HepG2 (cell line): ENCODE measurements around the gene CAMSAP2. TPM values are rescaled to one million over a fixed set of nuclear protein-coding genes. Genes with fewer than 3 reads are reported as not detected.

Experiments
- ATAC-seq: fragments of 200-7000 bp; cut with Tn5 transposase; 3 replicates; pipeline ENCODE4 v1.9.1; 2020; ENCODE audit warnings: mild to moderate bottlenecking, moderate library complexity
- BruUV-seq: library from RNA; stranded (reverse); fragments of 400-500 nt; replicated peaks from 2 replicates; lab custom pipeline; 2021; lab: Mats Ljungman, UMichigan
- CTCF ChIA-PET: fragments of 300-600 bp; formaldehyde crosslinking; extraction: SDS; loops from one replicate; lab custom pipeline; 2021; ENCODE audit warnings: low total read pairs, inconsistent platforms, low intra/inter-chr PET ratio; lab: Yijun Ruan, JAX
- POLR2A ChIA-PET: fragments of 350-600 bp; sonication (Branson Sonifier 250); formaldehyde crosslinking; loops from one replicate; lab custom pipeline; 2020; ENCODE audit warnings: antibody characterized with exemption, inconsistent platforms; lab: Yijun Ruan, JAX
- DNase-seq: peaks from one replicate; pipeline ENCODE4 v3.0.0-alpha.2; 2015; ENCODE audit warnings: low spot score
- FAIRE-seq: peaks from 3 replicates; lab custom pipeline; 2011; peaks lifted over from hg19 to GRCh38; lab: Jason Lieb, UNC
- H2AFZ ChIP-seq: one replicate; pipeline ENCODE4 v1.6.1; 2011; ENCODE audit warnings: low read length, inconsistent platforms
- H3K27ac ChIP-seq: fragments of 300-600 bp; 3 replicates; pipeline ENCODE4 v1.8.0; 2011; ENCODE audit warnings: mixed run types, mild to moderate bottlenecking, mixed read lengths, low read length, inconsistent platforms; ENCODE audit not compliant: insufficient read depth; ENCODE audit errors: extremely low read length
- H3K27me3 ChIP-seq, 2 experiments: fragments of 200-600 bp in 1 of 2; 2 replicates in 1 of 2; 3 replicates in 1 of 2; pipeline versions ENCODE4 v1.6.0 to v1.8.0; 2011; ENCODE audit warnings: low read length in 2 of 2, mild to moderate bottlenecking in 2 of 2, moderate library complexity in 2 of 2, inconsistent platforms in 1 of 2; ENCODE audit not compliant: insufficient read depth in 2 of 2, control insufficient read depth in 1 of 2
- H3K36me3 ChIP-seq, 2 experiments: fragments of 200-600 bp in 1 of 2; replicated peaks in 1 of 2; 2 replicates in 1 of 2; 3 replicates in 1 of 2; pipeline versions ENCODE4 v1.5.1 to v1.8.0; 2011; ENCODE audit warnings: low read length in 2 of 2, inconsistent platforms in 1 of 2; ENCODE audit not compliant: insufficient read depth in 2 of 2, control insufficient read depth in 1 of 2
- H3K4me1 ChIP-seq: 2 replicates; pipeline ENCODE4 v1.5.1; 2012; ENCODE audit warnings: low read length, inconsistent platforms; ENCODE audit not compliant: insufficient read depth
- H3K4me2 ChIP-seq: 2 replicates; pipeline ENCODE4 v1.6.0; 2011; ENCODE audit warnings: low read depth, low read length, inconsistent platforms
- H3K4me3 ChIP-seq, 3 experiments: fragments of 200-600 bp in 1 of 3; sonication (generic), shearing (Covaris generic) in 1 of 3; replicated peaks in 1 of 3; 2 replicates each; pipeline ENCODE4 v1.5.1; 2011 to 2016; ENCODE audit warnings: low read length in 3 of 3, inconsistent platforms in 2 of 3, low read depth in 2 of 3, mild to moderate bottlenecking in 2 of 3, control low read depth in 1 of 3, mixed read lengths in 1 of 3; ENCODE audit not compliant: insufficient read depth in 1 of 3
- H3K79me2 ChIP-seq: one replicate; pipeline ENCODE4 v1.6.1; 2011; ENCODE audit warnings: low read length, inconsistent platforms; ENCODE audit not compliant: insufficient read depth
- H3K9ac ChIP-seq: 2 replicates; pipeline ENCODE4 v1.6.0; 2011; ENCODE audit warnings: mild to moderate bottlenecking, low read depth, low read length, inconsistent platforms; ENCODE audit not compliant: insufficient read depth
- H3K9me3 ChIP-seq: 2 replicates; pipeline ENCODE4 v1.5.1; 2012; ENCODE audit warnings: mild to moderate bottlenecking, low read length
- H4K20me1 ChIP-seq: 2 replicates; pipeline ENCODE4 v1.6.0; 2011; ENCODE audit warnings: inconsistent platforms, mild to moderate bottlenecking, low read length, moderate library complexity; ENCODE audit not compliant: insufficient read depth
- EEA1 ChIP-seq: sonication (generic); formaldehyde crosslinking; IDR thresholded peaks from 2 replicates; pipeline ENCODE4 v1.5.1; 2020; ENCODE audit warnings: mild to moderate bottlenecking, missing genetic modification reagents, borderline replicate concordance
- ZNF232 ChIP-seq: sonication (generic); formaldehyde crosslinking; IDR thresholded peaks from 2 replicates; pipeline ENCODE4 v1.4.0; 2020; ENCODE audit warnings: missing genetic modification reagents, borderline replicate concordance
- WGBS: methylation state at CpG from one replicate; pipeline ENCODE4 v1.1.6; 2017; ENCODE audit warnings: low lambda C conversion rate; 5-methylcytosine and 5-hydroxymethylcytosine counted together
- in situ Hi-C: cut with HindIII; loops from 2 replicates; pipeline ENCODE4 v1.10.0; 2017; ENCODE audit warnings: low pct_unique_long_range_greater_than_20kb; ENCODE audit not compliant: extremely low pct_ligation_motif_present
- intact Hi-C: fragments of 100-400 bp; cut with micrococcal nuclease; formaldehyde crosslinking; loops from one replicate; pipeline ENCODE4 v1.10.0; 2022; ENCODE audit not compliant: unreplicated experiment
- polyA plus RNA-seq, 8 experiments: library from polyadenylated mRNA; depleted of rRNA in 3 of 8; stranded (reverse) in 7 of 8; unstranded in 1 of 8; fragments of >200 nt; fragmentation: Illumina TruSeq in 4 of 8; extraction: Trizol in 4 of 8; gene quantifications; 2 replicates each; pipeline versions ENCODE4 v1.2.1 to v1.2.3, GENCODE V29; 2011 to 2016; ENCODE audit warnings: low read depth in 4 of 8, missing spikeins in 1 of 8, mixed read lengths in 1 of 8; ENCODE audit not compliant: insufficient read depth in 1 of 8
- total RNA-seq, 5 experiments: library from RNA; depleted of rRNA; stranded (reverse); fragments of >200 nt; fragmentation: Illumina TruSeq; extraction: Trizol; gene quantifications; 2 replicates each; pipeline ENCODE4 v1.2.3, GENCODE V29; 2016; ENCODE audit warnings: low read depth in 1 of 5
- TF ChIP-seq, protein P1 (sequence below): sonication (generic); formaldehyde crosslinking; IDR thresholded peaks from 2 replicates; pipeline ENCODE4 v1.5.0; 2020; ENCODE audit warnings: mild to moderate bottlenecking, missing genetic modification reagents
- TF ChIP-seq, protein P2 (sequence below): sonication (generic); formaldehyde crosslinking; IDR thresholded peaks from 2 replicates; pipeline ENCODE4 v1.4.0; 2020; ENCODE audit warnings: missing genetic modification reagents

CAMSAP2 gene
- total and polyA plus RNA-seq, 2 of the 13 experiments (the other 11 are each of a cell fraction or from before 2014, with no cell fraction given), result 3.4 to 8.2 TPM

DNA sequence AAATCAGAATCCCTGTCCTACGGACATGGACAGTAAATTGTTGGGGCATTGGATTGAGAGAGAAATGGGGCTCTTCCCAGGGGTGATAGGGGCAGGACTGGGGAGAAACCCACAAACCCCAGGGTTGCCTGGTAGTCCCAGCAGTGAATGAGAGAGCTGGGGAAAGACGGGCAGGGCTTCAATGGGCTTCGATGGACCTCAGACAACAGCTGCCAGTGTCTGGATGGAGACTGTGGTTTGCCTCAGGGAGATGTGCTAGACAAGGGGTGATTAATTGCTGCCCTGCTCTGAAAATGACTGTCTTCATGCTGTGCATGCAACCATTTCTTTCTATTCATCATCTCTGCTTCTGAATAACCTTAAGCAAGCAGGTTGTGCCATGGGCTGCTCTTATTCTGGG is 141.5 kb downstream of the CAMSAP2 start:
- TF ChIP-seq ZNF232 (CRISPR knock-in tag), result no peak
- TF ChIP-seq EEA1 (CRISPR knock-in tag), result no peak
- TF ChIP-seq, protein P1, sequence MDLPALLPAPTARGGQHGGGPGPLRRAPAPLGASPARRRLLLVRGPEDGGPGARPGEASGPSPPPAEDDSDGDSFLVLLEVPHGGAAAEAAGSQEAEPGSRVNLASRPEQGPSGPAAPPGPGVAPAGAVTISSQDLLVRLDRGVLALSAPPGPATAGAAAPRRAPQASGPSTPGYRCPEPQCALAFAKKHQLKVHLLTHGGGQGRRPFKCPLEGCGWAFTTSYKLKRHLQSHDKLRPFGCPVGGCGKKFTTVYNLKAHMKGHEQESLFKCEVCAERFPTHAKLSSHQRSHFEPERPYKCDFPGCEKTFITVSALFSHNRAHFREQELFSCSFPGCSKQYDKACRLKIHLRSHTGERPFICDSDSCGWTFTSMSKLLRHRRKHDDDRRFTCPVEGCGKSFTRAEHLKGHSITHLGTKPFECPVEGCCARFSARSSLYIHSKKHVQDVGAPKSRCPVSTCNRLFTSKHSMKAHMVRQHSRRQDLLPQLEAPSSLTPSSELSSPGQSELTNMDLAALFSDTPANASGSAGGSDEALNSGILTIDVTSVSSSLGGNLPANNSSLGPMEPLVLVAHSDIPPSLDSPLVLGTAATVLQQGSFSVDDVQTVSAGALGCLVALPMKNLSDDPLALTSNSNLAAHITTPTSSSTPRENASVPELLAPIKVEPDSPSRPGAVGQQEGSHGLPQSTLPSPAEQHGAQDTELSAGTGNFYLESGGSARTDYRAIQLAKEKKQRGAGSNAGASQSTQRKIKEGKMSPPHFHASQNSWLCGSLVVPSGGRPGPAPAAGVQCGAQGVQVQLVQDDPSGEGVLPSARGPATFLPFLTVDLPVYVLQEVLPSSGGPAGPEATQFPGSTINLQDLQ (CRISPR knock-in tag), result no peak
- TF ChIP-seq, protein P2, sequence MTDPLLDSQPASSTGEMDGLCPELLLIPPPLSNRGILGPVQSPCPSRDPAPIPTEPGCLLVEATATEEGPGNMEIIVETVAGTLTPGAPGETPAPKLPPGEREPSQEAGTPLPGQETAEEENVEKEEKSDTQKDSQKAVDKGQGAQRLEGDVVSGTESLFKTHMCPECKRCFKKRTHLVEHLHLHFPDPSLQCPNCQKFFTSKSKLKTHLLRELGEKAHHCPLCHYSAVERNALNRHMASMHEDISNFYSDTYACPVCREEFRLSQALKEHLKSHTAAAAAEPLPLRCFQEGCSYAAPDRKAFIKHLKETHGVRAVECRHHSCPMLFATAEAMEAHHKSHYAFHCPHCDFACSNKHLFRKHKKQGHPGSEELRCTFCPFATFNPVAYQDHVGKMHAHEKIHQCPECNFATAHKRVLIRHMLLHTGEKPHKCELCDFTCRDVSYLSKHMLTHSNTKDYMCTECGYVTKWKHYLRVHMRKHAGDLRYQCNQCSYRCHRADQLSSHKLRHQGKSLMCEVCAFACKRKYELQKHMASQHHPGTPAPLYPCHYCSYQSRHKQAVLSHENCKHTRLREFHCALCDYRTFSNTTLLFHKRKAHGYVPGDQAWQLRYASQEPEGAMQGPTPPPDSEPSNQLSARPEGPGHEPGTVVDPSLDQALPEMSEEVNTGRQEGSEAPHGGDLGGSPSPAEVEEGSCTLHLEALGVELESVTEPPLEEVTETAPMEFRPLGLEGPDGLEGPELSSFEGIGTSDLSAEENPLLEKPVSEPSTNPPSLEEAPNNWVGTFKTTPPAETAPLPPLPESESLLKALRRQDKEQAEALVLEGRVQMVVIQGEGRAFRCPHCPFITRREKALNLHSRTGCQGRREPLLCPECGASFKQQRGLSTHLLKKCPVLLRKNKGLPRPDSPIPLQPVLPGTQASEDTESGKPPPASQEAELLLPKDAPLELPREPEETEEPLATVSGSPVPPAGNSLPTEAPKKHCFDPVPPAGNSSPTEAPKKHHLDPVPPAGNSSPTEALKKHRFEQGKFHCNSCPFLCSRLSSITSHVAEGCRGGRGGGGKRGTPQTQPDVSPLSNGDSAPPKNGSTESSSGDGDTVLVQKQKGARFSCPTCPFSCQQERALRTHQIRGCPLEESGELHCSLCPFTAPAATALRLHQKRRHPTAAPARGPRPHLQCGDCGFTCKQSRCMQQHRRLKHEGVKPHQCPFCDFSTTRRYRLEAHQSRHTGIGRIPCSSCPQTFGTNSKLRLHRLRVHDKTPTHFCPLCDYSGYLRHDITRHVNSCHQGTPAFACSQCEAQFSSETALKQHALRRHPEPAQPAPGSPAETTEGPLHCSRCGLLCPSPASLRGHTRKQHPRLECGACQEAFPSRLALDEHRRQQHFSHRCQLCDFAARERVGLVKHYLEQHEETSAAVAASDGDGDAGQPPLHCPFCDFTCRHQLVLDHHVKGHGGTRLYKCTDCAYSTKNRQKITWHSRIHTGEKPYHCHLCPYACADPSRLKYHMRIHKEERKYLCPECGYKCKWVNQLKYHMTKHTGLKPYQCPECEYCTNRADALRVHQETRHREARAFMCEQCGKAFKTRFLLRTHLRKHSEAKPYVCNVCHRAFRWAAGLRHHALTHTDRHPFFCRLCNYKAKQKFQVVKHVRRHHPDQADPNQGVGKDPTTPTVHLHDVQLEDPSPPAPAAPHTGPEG, result no peak
- POLR2A ChIA-PET, result interaction anchor here (0.6 to 1.0 kb wide), 3 partner anchors 8 to 15 kb away, joined by 3 to 4 read pairs (median 3); partner anchors contain the start of gene INAVA

More for the DNA sequence above, 141.5 kb downstream of the CAMSAP2 start:
- no peak overlapping the region for H3K4me2 ChIP-seq
- 0 out of 5 replicates have a peak, but pooled peaks cover 0 to 4% of the 10 kb centered on the region in 2 experiments for H3K27me3 ChIP-seq
- H3K9ac ChIP-seq, result no peak overlapping the region
- no peak overlapping the region for H3K4me3 ChIP-seq
- CTCF ChIA-PET, result no interaction called here
- no peak for FAIRE-seq
- intact Hi-C loops, result no loop called here
- H4K20me1 ChIP-seq, result no peaks in the 10 kb centered on the region
- no peak for ATAC-seq
- BruUV-seq, result no TSS peak
- H3K4me1 ChIP-seq, result no peaks in the 10 kb centered on the region
- no peaks in the 10 kb centered on the region for H3K9me3 ChIP-seq
- no peak overlapping the region for H3K27ac ChIP-seq
- no peak overlapping the region for H2AFZ ChIP-seq
- 75% methylated on average over 3 of the region's 3 CpGs for WGBS
- no peaks in the 10 kb centered on the region for H3K79me2 ChIP-seq
- in situ Hi-C loops, result no loop called here
- no peaks in the 10 kb centered on the region for H3K36me3 ChIP-seq
- no peak for DNase-seq
